ENCODE data around the gene ZNF383.
"Not testable (repeated sequence)": the region's sequence is repeated elsewhere in the genome, so short reads cannot be mapped to it uniquely, and the experiment has no call there.

ZNF383 gene

DNA sequence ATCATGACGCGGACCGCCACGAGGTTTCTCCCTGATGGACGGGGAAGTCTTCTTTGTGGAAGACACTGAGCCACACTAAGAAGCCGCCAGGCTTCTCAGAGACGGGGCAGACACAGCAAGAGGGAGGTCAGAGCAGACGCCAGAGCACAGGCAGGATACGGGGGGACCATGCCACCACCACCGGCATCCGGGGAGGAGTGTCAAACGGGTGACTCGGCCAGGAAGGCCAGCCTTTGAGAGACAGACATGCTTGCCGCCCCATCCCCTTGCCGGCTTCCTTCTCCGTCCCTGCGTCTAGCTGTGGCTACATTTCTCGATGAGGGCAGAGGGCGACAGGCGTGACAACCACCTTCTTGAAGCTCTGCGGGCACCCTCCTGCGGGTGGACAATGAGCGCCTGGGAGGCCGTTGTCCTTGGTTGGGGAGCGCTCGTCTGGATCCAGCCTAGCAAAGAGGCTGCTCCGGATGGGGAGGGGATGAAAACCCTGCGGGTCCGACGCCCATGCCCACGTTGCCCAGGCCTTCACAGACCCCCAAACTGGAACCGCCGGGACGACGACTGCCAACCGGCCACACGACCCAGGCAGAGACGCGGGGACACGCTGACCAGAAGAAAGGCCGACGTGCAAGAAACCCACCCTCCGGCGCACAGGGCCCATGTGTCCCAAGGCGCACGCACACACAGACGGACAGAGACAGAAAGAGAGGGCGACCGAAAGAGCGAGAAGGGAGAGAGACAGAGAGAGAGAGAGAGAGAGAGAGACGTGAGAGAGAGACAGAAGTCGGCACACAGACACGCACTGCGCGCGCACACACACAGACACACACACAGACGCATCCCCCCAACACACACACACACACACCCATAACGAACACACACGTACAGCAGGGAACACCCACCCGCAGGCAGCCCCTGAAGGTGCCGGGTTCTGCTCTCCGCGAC, 75.3 kb downstream of the ZNF383 start:
- DNase-seq (ENCODE audit: low read depth), result not testable (repeated sequence)

DNA sequence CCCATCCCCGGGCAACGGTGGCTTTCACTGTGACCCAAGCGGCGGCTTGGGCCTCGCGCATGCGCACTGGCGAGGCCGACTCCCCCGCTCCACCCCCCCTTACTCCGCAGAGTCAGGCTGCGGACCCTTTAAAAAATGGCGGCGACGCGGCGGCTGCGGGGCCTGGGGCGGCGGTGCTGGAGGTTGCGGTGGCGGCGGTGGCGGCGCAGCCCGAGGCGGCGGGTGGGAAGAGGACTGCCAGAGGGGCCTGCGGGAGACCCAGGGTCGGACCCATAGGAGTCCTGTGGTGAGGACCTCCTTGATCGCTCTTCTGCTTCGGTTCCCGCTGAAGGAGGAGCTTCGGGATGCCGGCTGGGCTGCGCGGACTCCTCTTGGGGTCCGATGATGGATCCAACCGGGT, 76.2 kb downstream of the ZNF383 start:
- not testable (repeated sequence) for DNase-seq (ENCODE audit: low read depth)
